ENCODE data around the gene MOSMO.
A peak's percentile ranks its signal among the peaks of the same experiment; 100 is the strongest.
"Not testable (repeated sequence)": the region's sequence is repeated elsewhere in the genome, so short reads cannot be mapped to it uniquely, and the experiment has no call there.

The MOSMO gene

DNA sequence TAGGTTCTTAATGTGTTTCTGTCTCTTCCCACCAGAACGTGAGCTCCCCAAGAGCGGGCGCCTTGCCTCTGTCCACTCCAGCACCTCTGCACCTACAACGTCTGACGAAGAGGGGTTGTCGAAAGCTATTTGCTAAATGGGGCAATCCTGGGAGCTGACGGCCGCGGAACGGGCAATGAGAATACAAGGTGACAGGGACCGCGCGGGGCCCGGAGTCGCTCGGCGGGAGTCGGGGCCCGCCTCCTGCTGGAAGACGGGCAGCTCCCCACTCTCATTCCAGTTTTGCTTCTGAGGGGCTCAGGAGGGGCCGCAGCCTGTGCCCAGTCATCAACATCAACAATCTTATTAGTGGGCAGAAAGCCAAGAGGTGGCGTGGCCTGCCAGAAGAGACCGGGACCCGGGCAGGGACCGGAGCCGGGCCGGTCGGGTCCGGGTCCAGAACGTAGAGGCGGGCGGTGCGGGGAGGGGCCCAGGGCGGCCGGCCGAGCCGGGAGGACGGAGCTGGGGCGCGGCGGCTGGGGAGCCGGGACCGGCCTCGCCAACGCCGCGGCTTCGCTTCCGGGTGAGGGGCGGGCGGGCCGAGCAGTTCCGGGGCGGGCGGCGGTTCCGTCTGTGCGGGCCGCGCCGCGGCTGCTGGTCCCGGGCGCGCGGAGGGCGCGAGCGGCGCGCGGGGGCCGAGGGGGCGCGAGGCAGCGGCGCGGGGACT is at the start of gene MOSMO:
MOSMO (plus strand) TSS at position 603 of the 706 bp plus-strand sequence. CDS start 191 bp downstream, outside the sequence.
- DNase-seq (ENCODE audit: low spot score), result peak; percentile 83

DNA sequence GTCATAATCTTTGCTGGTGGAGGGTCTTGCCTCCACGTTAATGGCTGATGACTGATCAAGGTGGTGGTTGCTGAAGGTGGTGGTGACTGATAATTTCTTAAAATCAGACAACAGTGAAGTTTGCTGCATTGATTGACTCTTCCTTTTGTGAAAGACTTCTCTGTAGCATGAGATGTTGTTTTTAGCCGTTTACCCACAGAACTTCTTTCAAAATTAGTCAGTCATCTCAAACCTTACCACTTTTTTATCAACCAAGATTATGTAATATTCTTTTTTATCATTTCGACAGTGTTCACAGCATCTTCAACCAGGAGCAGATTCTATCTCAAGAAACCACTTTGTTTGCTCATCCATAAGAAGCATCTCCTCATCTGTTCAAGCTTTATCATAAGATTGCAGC is 48.9 kb upstream of the MOSMO start:
- DNase-seq (ENCODE audit: low spot score), result no peak

- DNase-seq (ENCODE audit: low spot score), result no peak
Measured at GRCh38 chr16:21962475-21962874, 45.4 kb upstream of the MOSMO start.

DNA sequence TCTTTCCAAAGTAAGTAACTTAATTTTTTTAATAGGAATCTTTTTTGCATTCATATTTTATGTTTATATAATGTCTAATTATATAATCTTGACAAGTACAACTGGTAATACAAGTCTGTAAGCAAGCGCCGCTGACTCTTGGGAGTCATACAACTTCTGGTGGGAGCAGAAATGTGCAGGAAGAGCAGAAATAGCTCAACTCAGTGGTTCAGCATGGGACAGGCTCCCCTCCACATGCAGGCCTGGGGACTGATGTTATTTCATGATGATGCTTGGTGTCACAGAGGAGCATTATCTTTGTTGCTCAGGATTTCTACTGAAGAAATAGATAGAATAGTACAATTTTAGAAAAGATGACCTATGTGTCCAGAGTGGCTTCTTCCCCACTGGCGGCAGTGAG is 44.0 kb upstream of the MOSMO start:
- no peak for DNase-seq (ENCODE audit: low spot score)

DNA sequence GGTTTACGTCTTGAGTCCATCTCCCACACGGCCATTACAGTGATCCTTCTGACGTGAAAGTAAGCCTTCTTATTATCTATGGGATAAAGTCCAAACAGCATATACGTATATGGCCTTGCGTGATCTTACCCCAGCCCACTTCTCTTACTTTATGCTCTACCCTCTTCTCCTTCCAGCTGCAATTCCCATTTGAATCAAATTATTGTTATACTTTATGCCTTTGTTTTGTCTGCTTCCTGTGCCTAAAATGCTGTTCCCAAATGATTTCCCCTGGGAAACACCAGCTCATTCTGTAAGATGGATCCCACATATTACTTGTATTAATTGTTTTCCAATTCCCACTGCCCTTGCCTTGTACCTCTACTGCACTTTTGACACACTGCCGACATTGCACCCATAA is 43.6 kb upstream of the MOSMO start:
- DNase-seq (ENCODE audit: low spot score), result no peak

DNA sequence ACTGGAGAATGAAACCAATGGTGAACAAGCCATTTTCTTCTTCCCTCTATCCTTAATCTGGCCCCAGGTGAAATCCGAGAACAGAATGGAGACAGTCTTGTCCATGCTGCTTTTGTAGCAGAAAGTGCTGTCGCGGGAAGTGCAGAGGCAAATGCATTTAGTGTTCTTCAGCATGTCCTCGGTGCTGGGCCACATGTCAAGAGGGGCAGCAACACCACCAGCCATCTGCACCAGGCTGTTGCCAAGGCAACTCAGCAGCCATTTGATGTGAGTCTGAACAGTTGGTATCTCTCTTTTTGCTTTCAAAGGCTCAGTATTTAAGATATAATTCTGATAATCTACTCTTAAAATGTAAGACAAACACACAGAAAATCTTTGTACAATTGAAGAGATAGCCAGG is 36.1 kb upstream of the MOSMO start:
- DNase-seq (ENCODE audit: low spot score), result no peak

DNA sequence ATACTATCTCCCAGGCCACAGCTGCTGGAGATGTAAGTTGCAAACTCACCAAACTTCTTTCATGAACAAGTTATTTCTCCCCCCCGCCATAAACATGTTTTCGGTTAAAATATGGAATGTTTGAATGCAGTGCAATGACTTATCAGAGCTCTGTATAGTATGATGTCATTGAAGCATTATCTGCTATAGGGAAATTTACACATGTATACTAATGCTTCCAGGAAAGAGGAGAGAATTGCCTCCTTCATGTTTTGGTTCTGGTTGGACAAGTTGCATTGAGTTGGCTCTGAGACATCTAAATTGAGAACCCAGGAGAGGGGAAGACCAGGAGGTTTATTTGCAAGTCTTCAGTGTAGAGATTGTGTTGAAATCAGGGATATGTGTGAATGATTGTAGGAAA is 34.0 kb upstream of the MOSMO start:
- no peak for DNase-seq (ENCODE audit: low spot score)

DNA sequence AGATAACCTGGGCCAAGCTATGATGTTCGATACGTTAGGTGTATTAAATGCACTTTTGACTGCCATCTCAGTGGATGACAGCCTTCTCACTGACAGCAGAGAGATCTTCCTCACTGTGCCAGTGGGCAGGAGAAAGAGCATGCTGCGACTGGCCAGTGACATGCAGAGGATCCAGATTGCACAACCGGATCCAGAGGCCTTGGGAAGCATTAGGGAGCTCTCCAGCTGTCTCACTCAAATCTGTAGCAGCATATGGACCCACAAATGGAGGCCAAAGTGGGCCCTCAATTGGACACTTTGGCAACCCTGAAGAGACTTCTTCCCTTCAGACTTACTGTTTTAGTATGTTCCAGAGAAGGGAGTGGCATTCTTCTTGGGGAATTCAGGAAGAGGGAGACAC is 27.9 kb upstream of the MOSMO start:
- no peak for DNase-seq (ENCODE audit: low spot score)

DNA sequence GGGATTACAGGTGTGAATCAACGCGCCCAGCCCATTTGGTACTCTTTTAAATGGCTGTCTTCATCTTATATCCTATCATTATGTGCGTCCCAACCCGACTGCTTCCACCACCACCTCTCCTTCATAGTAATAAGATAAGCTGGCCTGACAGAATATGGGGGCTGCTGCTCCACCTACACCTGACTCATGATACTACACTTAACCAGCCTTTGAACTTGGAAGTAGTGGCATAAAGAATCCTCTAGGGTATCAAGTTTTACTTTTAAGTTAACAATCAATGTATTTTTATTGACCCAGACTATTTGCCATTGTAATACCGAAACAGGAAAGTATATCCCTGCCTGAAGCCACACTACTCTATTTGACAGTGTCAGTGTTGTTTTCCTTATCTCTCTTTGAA is 25.8 kb upstream of the MOSMO start:
- DNase-seq (ENCODE audit: low spot score), result no peak

GRCh38 chr16:21984062-21984461 is 23.8 kb upstream of the MOSMO start:
- DNase-seq (ENCODE audit: low spot score), result no peak

GRCh38 chr16:21985524-21985923 is 22.4 kb upstream of the MOSMO start:
- DNase-seq (ENCODE audit: low spot score), result no peak

DNA sequence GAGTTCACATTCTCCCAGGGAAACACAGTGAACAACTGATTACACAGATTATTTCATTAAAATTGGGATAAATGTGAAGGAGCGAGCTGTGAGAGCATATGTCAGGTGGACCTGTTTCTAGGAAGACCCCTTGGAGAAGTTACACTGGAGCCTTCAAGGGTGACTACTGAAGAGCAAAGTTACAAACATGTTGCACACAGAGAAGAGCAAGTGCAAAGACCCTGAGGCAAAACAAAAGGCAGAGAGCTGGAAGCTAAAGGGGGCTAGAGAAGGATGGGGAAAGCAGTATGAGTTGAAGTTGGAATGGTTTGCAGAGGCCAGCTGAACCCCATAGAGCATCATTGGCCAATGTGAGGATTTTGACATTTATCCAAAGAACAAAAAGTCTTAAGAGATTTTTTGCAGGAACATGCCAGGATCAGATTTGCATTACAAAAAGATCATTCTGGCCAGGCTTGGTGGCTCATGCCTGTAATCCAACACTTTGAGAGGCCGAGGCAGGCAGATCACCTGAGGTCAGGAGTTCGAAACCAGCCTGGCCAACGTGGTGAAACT is 21.1 kb upstream of the MOSMO start:
- no peak for DNase-seq (ENCODE audit: low spot score)

DNA sequence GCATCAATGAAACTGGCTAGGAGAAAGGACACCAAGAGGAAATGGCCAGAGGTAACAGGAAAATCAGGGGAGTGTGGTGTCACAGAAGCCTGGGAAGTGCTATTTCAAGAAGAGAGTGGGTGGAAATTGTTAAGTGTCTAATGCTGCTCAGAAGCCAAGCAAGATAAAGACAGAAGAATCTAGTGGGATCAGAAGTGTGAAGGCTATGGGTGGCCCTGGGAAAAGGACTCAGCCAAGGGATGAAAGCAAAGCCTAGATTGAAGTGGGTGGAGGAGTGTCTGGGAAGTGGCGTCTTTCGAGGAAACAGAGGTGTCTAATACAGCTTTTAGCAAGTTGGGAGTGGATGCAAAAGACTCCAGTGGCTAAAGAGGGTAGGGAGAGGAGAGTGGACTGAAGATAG is 20.4 kb upstream of the MOSMO start:
- DNase-seq (ENCODE audit: low spot score), result no peak

GRCh38 chr16:21989133-21989532 is 18.8 kb upstream of the MOSMO start:
- DNase-seq (ENCODE audit: low spot score), result no peak

- no peak for DNase-seq (ENCODE audit: low spot score)
Measured at GRCh38 chr16:21989751-21990150, 18.2 kb upstream of the MOSMO start.

DNA sequence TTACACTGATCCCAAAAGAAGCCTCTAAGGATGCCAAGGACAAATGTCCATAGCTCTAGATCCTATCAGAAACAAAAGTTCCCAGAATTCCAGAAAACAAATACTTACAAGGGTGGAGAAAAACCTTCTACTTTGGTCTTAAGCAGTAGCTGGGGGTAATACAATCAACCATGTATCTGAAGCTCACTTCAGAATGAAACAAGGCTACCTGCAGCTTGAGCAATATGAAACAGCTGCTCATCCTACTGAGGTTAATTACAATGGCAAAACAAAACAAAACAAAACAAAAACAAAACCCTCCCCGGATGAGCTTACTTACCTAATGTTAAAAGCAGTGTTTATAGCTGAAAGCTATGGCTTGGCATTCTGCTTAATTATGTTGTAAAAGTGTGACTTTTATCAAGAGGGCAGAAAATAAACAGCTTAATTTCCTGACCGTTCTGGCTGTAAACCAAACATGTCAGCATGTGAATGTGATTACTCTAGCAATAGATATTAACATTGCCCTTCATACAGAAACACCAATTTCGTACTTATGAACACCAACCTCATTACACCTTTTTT is 17.4 kb upstream of the MOSMO start:
- no peak for DNase-seq (ENCODE audit: low spot score)

DNA sequence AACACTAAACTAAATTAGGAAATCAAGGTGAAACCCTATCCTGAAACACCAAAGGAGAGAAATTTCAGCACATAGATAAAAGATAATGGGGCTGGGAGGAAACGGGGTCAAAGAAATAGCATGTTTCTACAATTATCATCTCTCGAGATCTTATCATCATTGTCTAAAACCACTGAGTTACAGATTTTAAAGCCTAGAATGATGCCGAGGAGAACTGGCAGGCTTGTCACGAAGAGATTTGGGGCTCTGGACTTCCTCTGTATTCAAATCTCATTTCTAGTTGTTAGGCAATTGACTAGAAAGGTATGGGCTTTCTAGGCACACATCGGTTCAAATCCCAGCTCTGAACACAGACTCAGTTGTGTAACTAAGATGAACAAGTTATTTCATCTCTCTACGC is 16.3 kb upstream of the MOSMO start:
- no peak for DNase-seq (ENCODE audit: low spot score)

DNA sequence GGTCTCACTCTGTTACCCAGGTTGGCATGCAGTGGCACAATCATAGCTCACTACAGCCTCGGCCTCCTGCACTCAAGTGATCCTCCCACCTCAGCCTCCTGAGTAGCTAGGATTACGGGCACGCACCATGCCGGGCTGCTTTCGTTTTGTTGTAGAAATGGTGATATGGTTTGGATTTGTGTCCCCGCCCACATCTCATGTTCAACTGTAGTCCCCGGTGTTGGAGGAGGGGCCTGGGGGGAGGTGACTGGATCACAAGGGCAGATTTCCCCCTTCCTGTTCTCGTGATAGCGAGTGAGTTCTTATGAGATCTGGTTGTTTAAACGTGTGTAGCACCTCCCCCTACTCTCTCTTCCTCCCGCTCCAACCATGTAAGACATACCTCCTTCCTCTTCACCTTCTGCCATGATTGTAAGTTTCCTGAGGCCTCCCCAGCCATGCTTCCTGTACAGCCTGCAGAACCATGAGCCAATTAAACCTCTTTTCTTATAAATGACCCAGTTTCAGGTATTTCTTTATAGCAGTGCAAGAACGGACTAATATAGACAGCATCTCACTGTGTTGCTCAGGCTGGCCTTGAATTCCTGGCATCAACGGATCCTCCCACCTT is 12.9 kb upstream of the MOSMO start:
- no peak for DNase-seq (ENCODE audit: low spot score)

- DNase-seq (ENCODE audit: low spot score), result no peak
Measured at GRCh38 chr16:21996923-21997696, 10.8 kb upstream of the MOSMO start.

GRCh38 chr16:21997697-21998480 is 10.0 kb upstream of the MOSMO start:
- DNase-seq (ENCODE audit: low spot score), result no peak

DNA sequence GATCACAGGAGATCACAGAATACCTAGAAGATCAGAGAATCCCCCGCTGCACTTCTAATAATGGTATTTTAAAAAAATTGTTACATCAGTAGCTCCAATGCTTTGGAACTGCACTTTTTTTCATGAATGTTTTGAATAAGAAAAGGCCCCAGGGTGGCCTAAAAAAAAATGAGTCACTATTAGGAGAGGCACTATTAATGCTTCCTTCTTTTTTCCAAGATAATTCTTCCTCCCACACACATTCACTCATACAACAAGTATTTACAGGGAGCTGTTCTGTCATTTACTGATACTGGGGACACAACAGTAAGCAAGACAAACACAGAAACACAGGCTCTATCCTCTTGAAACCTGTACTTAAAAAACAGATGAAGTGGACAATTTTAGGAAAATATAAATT is 6.3 kb upstream of the MOSMO start:
- no peak for DNase-seq (ENCODE audit: low spot score)

- DNase-seq (ENCODE audit: low spot score), result not testable (repeated sequence)
Measured at GRCh38 chr16:22002047-22002446, 5.9 kb upstream of the MOSMO start.

Data from germinal center (tissue), 1 donor.